Measurements from ENCODE around the gene ALOXE3.

The ALOXE3 gene

GRCh38 chr17:8150194-8151119 is 32.1 kb upstream of the ALOXE3 start:
- Histone ChIP-seq H3K4me3 (ENCODE audit: low read length) (peak overlapping the region; percentile 83), H2AFZ (ENCODE audit: low read depth, low read length) (no peak overlapping the region), H3K4me1 (ENCODE audit: insufficient read depth, low read length) (peaks cover 37% of the 10 kb centered on the region), H3K36me3 (ENCODE audit: insufficient read depth, low read length) (peaks cover 43% of the 10 kb centered on the region), H3K9me3 (ENCODE audit: low read length) (no peaks in the 10 kb centered on the region), H3K27me3 (ENCODE audit: insufficient read depth, low read length) (no peaks in the 10 kb centered on the region)

DNA sequence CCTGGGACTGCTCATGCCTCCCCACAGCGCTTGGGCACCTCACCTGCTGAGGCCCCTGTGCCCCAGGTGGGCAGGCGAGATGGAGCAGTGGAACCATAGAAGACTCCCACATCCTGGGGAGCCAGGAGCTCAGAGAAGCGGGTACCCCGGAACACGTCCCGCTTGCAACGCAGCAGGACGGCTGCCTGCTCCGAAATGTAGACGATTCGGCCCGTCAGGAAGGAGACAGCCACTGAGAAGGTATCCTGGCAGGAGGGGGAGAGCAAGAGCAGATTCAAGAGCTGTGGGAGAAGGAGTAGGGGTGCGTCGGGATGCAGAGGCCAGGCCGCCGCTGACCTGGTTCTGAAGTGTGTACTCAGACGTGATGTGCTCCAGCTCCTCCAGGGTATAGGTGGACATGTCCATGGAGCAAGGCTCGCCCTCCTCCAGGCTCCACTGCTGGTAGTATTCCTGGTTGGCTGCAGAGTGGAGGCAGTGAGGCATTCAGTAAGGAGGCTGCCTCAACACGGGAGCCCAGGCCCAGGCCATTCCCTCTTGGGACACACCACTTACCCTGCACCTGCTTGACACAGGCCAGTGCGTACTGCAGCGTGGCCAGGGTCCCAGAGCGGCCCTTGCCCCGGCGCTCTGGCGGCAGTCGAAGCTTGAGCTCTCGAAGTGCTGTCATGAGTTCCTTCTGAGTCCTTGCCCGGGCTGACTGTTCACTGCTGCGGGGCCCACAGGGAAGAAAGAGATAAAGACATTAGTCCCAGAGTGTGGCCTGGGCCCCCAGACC is 31.3 kb upstream of the ALOXE3 start:
- Histone ChIP-seq H3K9me3 (ENCODE audit: low read length) (no peaks in the 10 kb centered on the region), H3K4me1 (ENCODE audit: insufficient read depth, low read length) (peaks cover 28% of the 10 kb centered on the region), H3K36me3 (ENCODE audit: insufficient read depth, low read length) (peaks cover 50% of the 10 kb centered on the region), H2AFZ (ENCODE audit: low read depth, low read length) (no peak overlapping the region), H3K4me3 (ENCODE audit: low read length) (no peak overlapping the region), H3K27me3 (ENCODE audit: insufficient read depth, low read length) (no peaks in the 10 kb centered on the region)

- H3K9me3 ChIP-seq (ENCODE audit: low read length) = no peaks in the 10 kb centered on the region
- H2AFZ ChIP-seq (ENCODE audit: low read depth, low read length) = no peak overlapping the region
- H3K27me3 ChIP-seq (ENCODE audit: insufficient read depth, low read length) = no peaks in the 10 kb centered on the region
- H3K36me3 ChIP-seq (ENCODE audit: insufficient read depth, low read length) = peaks cover 58% of the 10 kb centered on the region
- peaks cover 18% of the 10 kb centered on the region for H3K4me1 ChIP-seq (ENCODE audit: insufficient read depth, low read length)
- H3K4me3 ChIP-seq (ENCODE audit: low read length) = no peak overlapping the region
Measured at GRCh38 chr17:8148560-8148959, 30.2 kb upstream of the ALOXE3 start.

DNA sequence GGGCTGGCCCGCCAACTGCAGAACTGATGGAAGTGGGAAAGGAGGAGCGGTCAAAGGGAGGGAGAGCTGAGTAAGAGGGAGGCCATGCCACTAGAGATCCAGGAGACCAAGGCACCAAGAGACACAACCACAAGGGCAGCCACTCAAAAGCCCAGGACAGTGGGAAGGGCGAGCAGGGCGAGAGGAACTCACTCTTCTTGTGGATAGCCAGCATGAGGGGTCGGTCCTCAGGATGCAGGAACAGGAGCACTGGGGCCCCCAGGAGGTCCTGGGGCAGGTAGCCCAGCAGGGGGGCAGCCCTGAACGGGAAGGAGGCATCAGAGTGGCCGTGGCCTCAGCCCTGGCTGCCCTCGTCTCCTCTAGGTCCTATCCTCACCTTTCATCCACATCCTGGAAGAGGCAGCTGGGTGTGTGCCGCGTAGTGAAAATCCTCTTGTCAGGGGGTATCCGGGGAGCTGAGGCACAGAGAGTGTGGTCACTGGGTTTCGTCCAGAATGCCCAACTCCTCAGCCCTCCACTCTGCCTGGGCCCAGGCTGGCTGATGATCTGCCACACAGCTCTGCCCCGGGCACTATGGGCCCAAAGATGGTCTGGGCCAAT is 29.6 kb upstream of the ALOXE3 start:
- Histone ChIP-seq H3K9me3 (ENCODE audit: low read length) (no peaks in the 10 kb centered on the region), H3K4me3 (ENCODE audit: low read length) (no peak overlapping the region), H3K4me1 (ENCODE audit: insufficient read depth, low read length) (peaks cover 12% of the 10 kb centered on the region), H3K36me3 (ENCODE audit: insufficient read depth, low read length) (peaks cover 58% of the 10 kb centered on the region), H3K27me3 (ENCODE audit: insufficient read depth, low read length) (no peaks in the 10 kb centered on the region), H2AFZ (ENCODE audit: low read depth, low read length) (no peak overlapping the region)

GRCh38 chr17:8147141-8147804 is 29.0 kb upstream of the ALOXE3 start:
- Histone ChIP-seq H2AFZ (ENCODE audit: low read depth, low read length) (no peak overlapping the region), H3K9me3 (ENCODE audit: low read length) (no peaks in the 10 kb centered on the region), H3K27me3 (ENCODE audit: insufficient read depth, low read length) (no peaks in the 10 kb centered on the region), H3K36me3 (ENCODE audit: insufficient read depth, low read length) (peaks cover 61% of the 10 kb centered on the region), H3K4me1 (ENCODE audit: insufficient read depth, low read length) (peaks cover 6% of the 10 kb centered on the region), H3K4me3 (ENCODE audit: low read length) (no peak overlapping the region)

DNA sequence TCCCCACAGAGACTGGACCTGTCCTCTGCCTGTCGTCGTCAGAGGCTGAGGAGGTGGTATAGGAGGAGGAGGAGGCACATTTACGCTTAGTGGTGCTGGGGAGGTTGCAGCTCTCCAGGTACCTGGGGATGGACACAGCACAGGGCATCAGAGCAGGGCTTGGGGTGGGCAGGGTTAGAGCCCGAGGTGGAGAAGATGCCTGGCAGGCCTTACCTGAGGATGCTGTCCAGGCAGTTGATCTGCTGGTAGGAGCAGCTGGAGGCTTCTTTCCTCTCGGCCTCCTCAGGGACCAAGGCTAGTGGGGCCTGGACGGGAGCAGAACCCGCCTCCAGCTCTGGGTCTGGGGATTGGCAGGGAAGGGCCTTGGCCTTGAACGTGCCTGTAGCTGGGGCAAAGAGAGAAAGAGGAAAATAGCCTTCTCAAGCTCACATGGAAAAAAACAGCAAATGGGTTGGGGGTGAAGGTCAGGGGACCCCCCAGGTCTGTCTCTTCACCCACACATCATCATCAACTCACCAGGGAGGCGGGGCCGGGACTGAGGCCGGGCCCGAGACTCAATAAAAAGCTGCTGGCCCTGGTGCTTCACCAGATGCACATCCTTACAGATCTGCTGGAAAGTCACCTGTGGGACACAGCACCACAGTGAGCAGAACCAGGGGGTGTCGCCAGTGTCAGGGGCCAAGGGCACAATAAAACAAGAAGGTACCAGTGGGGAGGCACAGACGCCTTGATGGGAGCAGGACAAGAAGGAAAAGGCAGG is 28.2 kb upstream of the ALOXE3 start:
- Histone ChIP-seq H3K9me3 (ENCODE audit: low read length) (no peaks in the 10 kb centered on the region), H3K27me3 (ENCODE audit: insufficient read depth, low read length) (no peaks in the 10 kb centered on the region), H3K4me3 (ENCODE audit: low read length) (no peak overlapping the region), H3K36me3 (ENCODE audit: insufficient read depth, low read length) (peaks cover 66% of the 10 kb centered on the region), H3K4me1 (ENCODE audit: insufficient read depth, low read length) (peaks cover 6% of the 10 kb centered on the region), H2AFZ (ENCODE audit: low read depth, low read length) (no peak overlapping the region)

GRCh38 chr17:8145811-8146210 is 27.5 kb upstream of the ALOXE3 start:
- H3K36me3 ChIP-seq (ENCODE audit: insufficient read depth, low read length) = peaks cover 73% of the 10 kb centered on the region
- no peaks in the 10 kb centered on the region for H3K9me3 ChIP-seq (ENCODE audit: low read length)
- no peak overlapping the region for H3K4me3 ChIP-seq (ENCODE audit: low read length)
- H3K4me1 ChIP-seq (ENCODE audit: insufficient read depth, low read length) = peaks cover 4% of the 10 kb centered on the region
- no peaks in the 10 kb centered on the region for H3K27me3 ChIP-seq (ENCODE audit: insufficient read depth, low read length)
- no peak overlapping the region for H2AFZ ChIP-seq (ENCODE audit: low read depth, low read length)

- peaks cover 71% of the 10 kb centered on the region for H3K36me3 ChIP-seq (ENCODE audit: insufficient read depth, low read length)
- H3K9me3 ChIP-seq (ENCODE audit: low read length) = no peaks in the 10 kb centered on the region
- no peak overlapping the region for H2AFZ ChIP-seq (ENCODE audit: low read depth, low read length)
- no peak overlapping the region for H3K4me3 ChIP-seq (ENCODE audit: low read length)
- no peaks in the 10 kb centered on the region for H3K27me3 ChIP-seq (ENCODE audit: insufficient read depth, low read length)
- no peaks in the 10 kb centered on the region for H3K4me1 ChIP-seq (ENCODE audit: insufficient read depth, low read length)
Measured at GRCh38 chr17:8144401-8145231, 26.3 kb upstream of the ALOXE3 start.

DNA sequence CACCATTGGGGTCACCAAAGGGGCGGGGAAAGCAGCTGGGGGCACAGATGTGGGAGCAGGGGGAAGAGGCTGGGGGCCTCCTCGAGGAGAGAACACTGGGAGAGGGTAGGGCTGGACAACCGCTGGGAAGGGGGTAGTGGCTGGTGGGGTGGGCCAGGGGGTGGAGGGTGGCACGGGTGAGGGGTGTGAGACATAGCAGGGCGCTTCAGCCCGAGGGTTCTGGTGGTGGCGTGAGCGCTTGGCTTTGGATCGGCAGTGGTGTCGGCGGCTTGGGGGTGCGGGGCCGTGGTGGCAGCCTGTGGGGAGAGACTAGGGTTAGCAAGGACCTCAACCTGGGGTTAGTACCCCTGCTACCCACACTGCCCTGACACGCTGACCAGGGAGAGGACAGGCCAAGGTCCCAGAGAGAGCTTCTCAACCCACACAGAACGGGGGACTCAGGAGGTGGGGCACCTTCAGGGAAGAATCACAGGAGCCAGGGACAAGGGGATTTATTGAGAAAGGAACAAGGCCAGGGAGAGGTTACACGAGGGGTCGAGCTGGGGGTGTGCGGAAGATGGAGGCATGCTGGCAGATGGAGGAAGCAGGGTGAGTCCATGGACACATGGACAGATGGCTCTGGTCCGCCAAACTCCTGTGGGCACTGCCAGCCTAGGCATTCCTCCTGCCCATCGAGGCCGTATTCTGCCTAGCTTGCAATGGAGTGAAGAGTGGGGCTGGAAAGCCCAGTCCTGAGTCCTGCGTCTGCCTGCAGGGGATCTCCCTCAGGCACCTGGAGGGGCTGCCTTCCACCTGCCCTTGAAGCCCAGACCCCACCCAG is 25.5 kb upstream of the ALOXE3 start:
- Histone ChIP-seq H2AFZ (ENCODE audit: low read depth, low read length) (no peak overlapping the region), H3K9me3 (ENCODE audit: low read length) (no peaks in the 10 kb centered on the region), H3K4me3 (ENCODE audit: low read length) (no peak overlapping the region), H3K36me3 (ENCODE audit: insufficient read depth, low read length) (peaks cover 64% of the 10 kb centered on the region), H3K4me1 (ENCODE audit: insufficient read depth, low read length) (no peaks in the 10 kb centered on the region), H3K27me3 (ENCODE audit: insufficient read depth, low read length) (no peaks in the 10 kb centered on the region)

- Histone ChIP-seq H3K4me1 (ENCODE audit: insufficient read depth, low read length) (no peaks in the 10 kb centered on the region), H3K9me3 (ENCODE audit: low read length) (no peaks in the 10 kb centered on the region), H3K4me3 (ENCODE audit: low read length) (no peak overlapping the region), H3K36me3 (ENCODE audit: insufficient read depth, low read length) (peaks cover 58% of the 10 kb centered on the region), H2AFZ (ENCODE audit: low read depth, low read length) (no peak overlapping the region), H3K27me3 (ENCODE audit: insufficient read depth, low read length) (no peaks in the 10 kb centered on the region)
Measured at GRCh38 chr17:8142887-8143580, 24.7 kb upstream of the ALOXE3 start.
